DMS114 treated with DMSO at 0.1 percent for 48 hours (cell line): Measurements from ENCODE around the gene ZBTB21.
A peak's percentile ranks its signal among the peaks of the same experiment; 100 is the strongest.

Experiments used
- DNase-seq: peaks from one replicate; lab custom pipeline; 2025; ENCODE audit not compliant: unreplicated experiment; lab: John Stamatoyannopoulos, UW

The ZBTB21 gene

GRCh38 chr21:42021371-42022090 is 11.4 kb upstream of the ZBTB21 start:
- no peak for DNase-seq

GRCh38 chr21:42019706-42020105 is 9.5 kb upstream of the ZBTB21 start:
- DNase-seq, result no peak

DNA sequence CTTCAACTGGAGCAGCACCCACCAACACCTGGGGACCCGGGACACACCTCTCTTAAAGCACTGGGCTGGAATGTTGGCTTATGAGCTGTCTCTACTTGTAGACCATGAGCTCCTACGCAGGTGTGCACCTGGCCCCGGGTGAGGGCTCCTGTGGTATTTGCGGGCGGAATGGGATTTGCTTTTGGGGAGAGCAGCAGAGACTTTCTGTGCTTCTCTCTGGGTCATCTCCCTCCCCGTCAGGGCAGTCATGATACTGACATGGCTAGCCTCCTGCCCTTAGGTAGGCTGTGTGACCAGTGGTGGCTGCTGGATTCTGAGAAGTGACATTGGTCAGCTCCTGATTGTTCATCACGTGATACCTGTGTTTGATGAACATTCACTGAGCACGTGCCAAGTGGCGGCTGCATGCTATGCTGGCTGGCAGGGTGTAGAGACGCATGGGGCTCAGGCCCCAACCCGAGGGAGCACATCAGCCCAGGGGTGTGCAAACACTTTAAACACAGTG is 9.0 kb upstream of the ZBTB21 start:
- no peak for DNase-seq

- DNase-seq, result no peak
These were observed 6.9 kb upstream of the ZBTB21 start for GRCh38 chr21:42017022-42017421.

GRCh38 chr21:42016364-42016985 is 6.3 kb upstream of the ZBTB21 start:
- no peak for DNase-seq

GRCh38 chr21:42013931-42014330 is 3.8 kb upstream of the ZBTB21 start:
- DNase-seq, result no peak

DNA sequence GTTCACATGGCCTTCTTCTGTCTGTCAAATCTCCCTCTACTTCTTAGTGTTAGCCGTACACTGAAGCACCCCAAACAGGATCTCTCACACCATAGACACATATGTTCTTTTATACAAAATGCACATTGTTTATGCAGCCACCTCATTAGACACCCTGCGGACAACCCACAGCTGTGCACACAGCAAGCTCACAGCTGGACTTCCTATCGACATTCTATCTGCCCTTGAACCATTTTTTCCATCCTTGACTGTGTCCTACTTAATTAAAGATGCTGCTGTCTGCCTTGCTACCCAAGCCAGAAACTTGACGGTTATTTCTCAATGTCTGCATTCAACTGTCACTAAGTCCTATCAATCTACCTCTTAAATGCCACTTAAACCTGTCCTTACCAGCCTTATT is 3.2 kb upstream of the ZBTB21 start:
- DNase-seq, result no peak

- DNase-seq, result no peak
These were observed 2.7 kb upstream of the ZBTB21 start for GRCh38 chr21:42012763-42013329.

DNA sequence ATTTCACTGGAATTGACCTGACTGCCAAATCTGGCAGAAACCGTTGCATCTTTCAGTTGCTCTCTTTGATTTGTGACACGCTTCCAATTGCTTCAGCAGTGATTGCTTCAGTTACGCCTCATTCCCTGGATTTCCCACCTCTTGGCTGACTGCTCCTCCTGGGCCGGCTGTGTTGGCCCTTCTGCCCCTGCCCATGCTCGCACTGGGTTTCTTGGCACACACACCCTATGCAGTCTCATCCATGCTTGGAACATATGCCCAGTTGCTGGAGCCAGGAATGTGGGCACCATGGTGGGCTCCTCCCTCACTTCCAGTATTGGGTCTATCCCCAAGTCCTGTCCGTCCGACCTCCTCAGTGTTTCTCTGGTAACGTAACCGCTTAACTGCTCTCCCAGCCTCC is 2.2 kb upstream of the ZBTB21 start:
- DNase-seq, result no peak

- no peak for DNase-seq
These were observed 641 bp upstream of the ZBTB21 start for GRCh38 chr21:42010507-42011495.

GRCh38 chr21:42009018-42009830 is 936 bp downstream of the ZBTB21 start:
- peak; percentile 3 for DNase-seq

DNA sequence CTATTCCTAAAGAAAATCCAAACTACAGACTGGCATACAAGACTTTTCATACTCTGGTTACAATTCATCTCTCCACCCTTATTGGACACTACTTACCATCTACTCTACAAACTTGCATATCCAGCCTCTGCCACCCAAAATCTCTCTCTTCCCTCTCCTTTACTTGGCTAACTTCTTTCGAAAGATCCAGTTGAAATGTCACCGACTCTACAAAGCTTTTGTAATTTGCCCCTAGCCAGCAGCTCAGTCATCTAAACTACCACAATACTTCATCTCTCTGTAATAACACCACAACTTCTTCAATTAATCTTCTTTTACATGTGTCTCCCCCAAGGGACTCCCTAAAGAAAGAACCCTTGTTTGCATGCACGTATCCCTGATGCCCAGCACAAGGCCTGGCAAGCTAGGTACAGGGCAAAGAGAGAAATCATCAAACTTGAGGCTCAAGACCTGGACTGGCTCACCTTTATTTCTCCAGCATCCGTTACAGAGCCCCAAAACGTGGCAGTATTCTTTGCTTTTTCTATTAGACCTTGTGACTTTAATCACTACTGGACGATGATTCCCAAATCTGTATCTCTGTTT is 2.7 kb downstream of the ZBTB21 start:
- DNase-seq, result no peak

DNA sequence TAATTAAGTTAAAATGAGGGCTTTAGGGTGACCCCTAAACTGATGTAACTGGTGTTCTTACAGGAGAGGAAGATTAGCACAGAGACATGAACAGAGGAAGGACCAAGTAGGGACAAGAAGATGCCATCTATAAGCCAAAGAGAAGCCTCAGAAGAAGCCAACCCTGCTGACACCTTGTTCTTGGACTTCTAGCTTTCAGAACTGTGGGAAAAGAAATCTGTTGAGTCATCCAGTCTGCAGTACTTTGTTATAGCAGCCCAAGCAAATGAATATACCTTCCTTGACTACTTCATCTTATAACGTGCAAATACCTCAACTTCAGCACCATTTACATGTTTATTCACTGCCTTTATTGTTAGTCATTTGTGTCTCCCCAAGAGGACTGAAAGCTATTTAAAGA is 3.4 kb downstream of the ZBTB21 start:
- no peak for DNase-seq

DNA sequence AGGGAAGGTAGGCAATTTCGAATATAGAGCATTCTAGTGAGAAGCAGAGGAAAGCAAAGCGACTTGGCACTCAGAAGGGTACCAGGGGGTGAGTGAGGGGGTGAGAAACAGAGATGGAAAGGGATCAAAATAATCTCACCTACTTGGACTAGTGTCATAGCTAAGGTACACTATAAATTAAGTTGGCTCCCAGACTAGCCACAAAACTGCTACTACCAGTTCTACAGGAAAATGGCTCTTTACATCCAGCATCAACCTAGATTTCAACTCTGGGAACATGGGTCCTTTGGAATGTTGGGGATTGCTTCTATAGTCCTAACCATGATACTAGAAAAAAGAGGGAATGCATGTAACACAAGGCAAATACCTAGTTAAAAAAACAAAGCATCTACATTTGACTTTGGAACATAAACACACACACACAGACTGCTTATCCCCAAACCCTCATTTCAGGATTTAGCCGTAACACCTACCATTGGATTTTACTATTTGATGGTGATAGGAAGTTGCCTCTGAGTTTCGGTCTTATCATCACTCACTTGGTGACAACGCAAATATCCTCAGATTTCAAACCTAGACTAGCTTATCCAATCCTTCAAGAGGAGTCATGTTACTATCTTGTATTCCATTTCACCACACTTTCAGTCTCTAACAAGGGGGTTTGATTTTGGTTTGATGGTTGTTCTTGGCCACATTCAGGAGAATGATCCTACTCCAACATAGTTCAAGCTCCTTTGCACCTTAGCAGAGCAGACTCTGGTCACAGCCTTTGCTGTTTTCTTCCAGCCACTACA is 5.6 kb downstream of the ZBTB21 start:
- DNase-seq, result no peak

- no peak for DNase-seq
These were observed 7.1 kb downstream of the ZBTB21 start for GRCh38 chr21:42003051-42003461.

DNA sequence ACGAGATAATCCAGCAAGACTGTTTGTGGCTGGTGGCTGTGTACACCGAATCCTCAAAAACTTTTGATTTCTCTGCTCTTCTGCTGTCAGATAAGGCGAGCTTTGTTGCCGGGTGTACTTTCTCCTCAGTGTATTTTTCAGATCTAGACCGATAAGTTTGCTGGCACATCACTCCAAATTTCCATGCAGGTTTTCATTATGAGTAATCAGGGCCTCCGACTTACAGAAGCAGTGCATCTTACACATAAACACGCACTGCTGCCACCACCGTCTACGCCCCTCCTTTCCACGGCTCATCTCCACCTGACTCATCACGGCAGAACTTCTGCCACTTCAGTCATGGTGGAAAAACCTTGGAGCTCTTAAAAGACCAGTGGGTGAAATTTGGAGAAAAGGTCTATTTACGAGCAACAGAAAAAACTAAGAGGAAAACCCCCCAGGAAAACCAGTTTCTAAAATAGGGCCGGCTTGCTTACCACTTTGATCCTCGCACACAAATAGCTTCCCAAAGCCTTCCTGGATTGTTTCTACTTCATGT is 7.7 kb downstream of the ZBTB21 start:
- no peak for DNase-seq

GRCh38 chr21:42001781-42002180 is 8.4 kb downstream of the ZBTB21 start:
- DNase-seq, result no peak

GRCh38 chr21:42000908-42001307 is 9.3 kb downstream of the ZBTB21 start:
- DNase-seq, result no peak

- no peak for DNase-seq
These were observed 12.5 kb downstream of the ZBTB21 start for GRCh38 chr21:41997657-41998056.
